ENCODE measurements around the gene OXA1L. TPM values are rescaled to one million over a fixed set of nuclear protein-coding genes. Genes with fewer than 3 reads are reported as not detected.

OXA1L gene
- total RNA-seq, 1 donor from 2014 or later, result 114 TPM

DNA sequence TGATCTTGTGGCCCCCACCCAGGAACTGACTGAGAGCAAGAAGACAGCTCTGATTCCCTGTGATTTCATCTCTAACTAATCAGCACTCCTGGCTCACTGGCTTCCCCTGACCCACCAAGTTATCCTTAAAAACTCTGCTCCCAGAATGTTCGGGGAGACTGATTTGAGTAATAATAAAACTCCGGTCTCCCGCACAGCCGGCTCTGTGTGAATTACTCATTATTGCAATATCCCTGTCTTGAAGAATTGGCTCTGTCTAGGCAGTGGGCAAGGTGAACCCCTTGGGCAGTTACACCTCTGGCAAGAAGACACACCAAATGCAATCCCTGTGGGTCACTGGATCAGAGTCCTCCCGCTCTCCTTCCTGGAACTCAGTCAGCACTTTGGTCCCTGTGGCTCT lies 27.5 kb downstream of the OXA1L start:
- TF ChIP-seq, protein P1, sequence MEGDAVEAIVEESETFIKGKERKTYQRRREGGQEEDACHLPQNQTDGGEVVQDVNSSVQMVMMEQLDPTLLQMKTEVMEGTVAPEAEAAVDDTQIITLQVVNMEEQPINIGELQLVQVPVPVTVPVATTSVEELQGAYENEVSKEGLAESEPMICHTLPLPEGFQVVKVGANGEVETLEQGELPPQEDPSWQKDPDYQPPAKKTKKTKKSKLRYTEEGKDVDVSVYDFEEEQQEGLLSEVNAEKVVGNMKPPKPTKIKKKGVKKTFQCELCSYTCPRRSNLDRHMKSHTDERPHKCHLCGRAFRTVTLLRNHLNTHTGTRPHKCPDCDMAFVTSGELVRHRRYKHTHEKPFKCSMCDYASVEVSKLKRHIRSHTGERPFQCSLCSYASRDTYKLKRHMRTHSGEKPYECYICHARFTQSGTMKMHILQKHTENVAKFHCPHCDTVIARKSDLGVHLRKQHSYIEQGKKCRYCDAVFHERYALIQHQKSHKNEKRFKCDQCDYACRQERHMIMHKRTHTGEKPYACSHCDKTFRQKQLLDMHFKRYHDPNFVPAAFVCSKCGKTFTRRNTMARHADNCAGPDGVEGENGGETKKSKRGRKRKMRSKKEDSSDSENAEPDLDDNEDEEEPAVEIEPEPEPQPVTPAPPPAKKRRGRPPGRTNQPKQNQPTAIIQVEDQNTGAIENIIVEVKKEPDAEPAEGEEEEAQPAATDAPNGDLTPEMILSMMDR (IDR thresholded peaks at IDR 0.05), result no peak
- Mint-ChIP-seq H3K4me1 (ENCODE audit: unreplicated experiment) (no peaks in the 10 kb centered on the region), H3K27ac (ENCODE audit: unreplicated experiment) (no peak overlapping the region), H3K4me3 (ENCODE audit: unreplicated experiment) (no peak overlapping the region), H3K36me3 (ENCODE audit: unreplicated experiment) (no peaks in the 10 kb centered on the region), H3K27me3 (ENCODE audit: unreplicated experiment) (peaks cover 28% of the 10 kb centered on the region), H3K9me3 (ENCODE audit: unreplicated experiment) (no peaks in the 10 kb centered on the region)
- DNase-seq (ENCODE audit: extremely low spot score, unreplicated experiment), result no peak

DNA sequence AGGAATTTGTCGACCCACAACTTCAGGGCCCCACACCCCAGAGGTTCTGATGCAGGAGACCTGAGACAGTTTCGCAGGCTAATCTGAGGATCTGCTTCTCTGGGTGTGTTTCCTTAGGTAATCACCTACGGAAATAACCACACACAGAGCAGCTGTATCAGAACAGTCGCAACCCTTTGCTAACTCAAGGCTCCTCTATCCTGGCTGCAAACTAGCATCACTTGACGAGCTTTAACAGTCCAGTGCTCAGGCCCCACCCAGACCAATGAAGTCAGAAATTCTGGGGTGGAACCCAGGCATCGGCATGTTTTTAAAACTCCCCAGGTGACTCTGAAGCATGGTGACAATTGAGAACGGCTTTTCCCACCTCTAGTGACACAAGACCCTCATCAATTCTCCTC lies 28.1 kb downstream of the OXA1L start:
- TF ChIP-seq, protein P1 (IDR thresholded peaks at IDR 0.05), result no peak
- Mint-ChIP-seq H3K27ac (ENCODE audit: unreplicated experiment) (no peak overlapping the region), H3K4me1 (ENCODE audit: unreplicated experiment) (no peaks in the 10 kb centered on the region), H3K9me3 (ENCODE audit: unreplicated experiment) (no peaks in the 10 kb centered on the region), H3K4me3 (ENCODE audit: unreplicated experiment) (no peak overlapping the region), H3K27me3 (ENCODE audit: unreplicated experiment) (peaks cover 31% of the 10 kb centered on the region), H3K36me3 (ENCODE audit: unreplicated experiment) (no peaks in the 10 kb centered on the region)
- no peak for DNase-seq (ENCODE audit: extremely low spot score, unreplicated experiment)

DNA sequence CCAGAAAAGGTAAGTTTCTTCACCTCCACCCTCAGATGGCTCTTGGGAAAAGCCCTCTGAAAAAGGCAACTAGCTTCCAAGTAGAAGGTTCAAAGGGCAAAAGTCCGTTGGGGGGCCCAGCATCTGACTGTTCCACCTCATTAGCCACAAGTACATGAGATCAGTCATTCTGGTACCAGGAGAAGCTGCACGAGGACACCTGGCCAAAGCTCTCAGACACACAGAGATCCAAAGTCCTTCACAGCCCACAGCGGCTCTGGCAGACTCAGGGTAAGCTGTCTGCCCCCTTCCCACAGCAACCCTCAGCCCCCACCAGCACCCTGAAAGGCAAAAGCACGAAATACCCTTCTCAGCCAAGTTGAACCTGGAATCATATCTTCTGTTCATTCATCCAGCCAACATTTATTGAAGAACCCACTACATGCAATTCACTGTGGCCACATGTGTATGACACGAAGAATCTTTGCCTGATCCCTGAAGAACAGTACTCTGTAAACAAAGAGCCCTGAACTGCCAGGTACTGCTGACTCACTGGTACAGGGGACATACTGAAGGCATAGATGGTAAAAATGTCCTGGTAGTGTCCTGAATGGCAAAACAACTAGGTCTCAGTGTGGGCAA lies 29.7 kb downstream of the OXA1L start:
- Mint-ChIP-seq H3K27me3 (ENCODE audit: unreplicated experiment) (peaks cover 36% of the 10 kb centered on the region), H3K4me1 (ENCODE audit: unreplicated experiment) (no peaks in the 10 kb centered on the region), H3K27ac (ENCODE audit: unreplicated experiment) (no peak overlapping the region), H3K9me3 (ENCODE audit: unreplicated experiment) (no peaks in the 10 kb centered on the region), H3K4me3 (ENCODE audit: unreplicated experiment) (no peak overlapping the region), H3K36me3 (ENCODE audit: unreplicated experiment) (no peaks in the 10 kb centered on the region)
- no peak for DNase-seq (ENCODE audit: extremely low spot score, unreplicated experiment)
- TF ChIP-seq, protein P1 (IDR thresholded peaks at IDR 0.05), result no peak

DNA sequence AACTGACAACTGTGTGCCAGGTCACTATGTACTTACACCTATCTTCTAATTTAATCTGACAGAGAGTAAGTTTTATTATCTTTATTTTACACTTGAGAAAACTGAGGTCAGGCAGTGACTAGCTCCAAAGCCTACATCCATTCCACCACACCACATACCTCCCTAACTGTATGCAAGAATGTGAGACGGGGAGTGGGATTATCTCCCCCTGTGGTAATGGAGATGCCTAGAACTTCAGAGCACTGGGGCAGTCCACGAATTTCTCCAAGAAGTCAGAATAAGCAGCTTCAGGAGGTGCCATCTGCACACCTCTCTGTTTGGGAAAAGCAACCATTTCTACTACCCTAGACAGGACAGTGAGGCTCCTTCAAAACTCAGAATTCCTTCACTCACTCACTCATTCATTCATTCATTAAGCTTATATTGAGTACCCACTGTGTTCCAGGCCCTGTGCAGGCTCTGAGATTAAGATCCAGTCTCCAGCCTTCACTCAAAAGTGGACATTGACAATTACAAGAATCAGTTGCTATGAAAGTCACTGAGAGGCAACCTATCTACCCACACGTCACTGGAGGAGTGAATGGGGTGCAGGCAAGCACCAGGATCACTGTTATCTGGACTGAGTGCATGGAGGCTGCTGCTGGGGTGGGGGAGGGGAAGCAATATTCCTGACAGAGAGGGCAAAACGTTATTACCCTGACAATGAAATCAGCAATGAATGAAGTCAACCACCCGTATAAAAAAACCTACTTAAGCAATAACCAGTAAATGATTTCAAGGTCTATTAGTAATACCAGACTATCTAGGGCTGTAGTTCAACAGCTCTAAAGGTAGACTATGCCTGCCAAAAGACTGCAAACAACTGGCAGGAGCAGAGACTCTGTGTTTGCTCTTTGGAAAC lies 30.8 kb downstream of the OXA1L start:
- Mint-ChIP-seq H3K27me3 (ENCODE audit: unreplicated experiment) (peaks cover 39% of the 10 kb centered on the region), H3K36me3 (ENCODE audit: unreplicated experiment) (no peaks in the 10 kb centered on the region), H3K4me3 (ENCODE audit: unreplicated experiment) (no peak overlapping the region), H3K27ac (ENCODE audit: unreplicated experiment) (no peak overlapping the region), H3K4me1 (ENCODE audit: unreplicated experiment) (no peaks in the 10 kb centered on the region), H3K9me3 (ENCODE audit: unreplicated experiment) (no peaks in the 10 kb centered on the region)
- DNase-seq (ENCODE audit: extremely low spot score, unreplicated experiment), result no peak
- TF ChIP-seq, protein P1 (IDR thresholded peaks at IDR 0.05), result no peak

DNA sequence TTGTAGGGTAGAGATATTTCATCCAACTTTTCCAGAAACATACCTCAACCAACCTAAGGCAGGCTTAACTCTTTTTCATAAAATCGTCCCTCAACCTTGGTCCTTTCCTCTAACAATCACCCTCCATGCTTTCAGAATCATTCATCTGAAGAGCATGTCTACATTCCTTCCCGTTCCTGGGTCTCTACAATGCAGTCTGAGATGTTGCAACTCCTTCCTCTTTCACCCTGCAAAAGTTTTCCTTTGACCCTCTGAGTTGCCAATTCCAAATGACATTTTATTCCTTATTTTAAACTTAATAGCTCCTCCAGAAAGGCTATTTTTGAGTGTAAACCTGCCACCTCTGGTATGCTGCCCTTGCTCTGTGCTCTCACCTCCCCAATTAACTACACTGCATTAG lies 32.0 kb downstream of the OXA1L start:
- H3K36me3 Mint-ChIP-seq (ENCODE audit: unreplicated experiment), result no peaks in the 10 kb centered on the region
- H3K9me3 Mint-ChIP-seq (ENCODE audit: unreplicated experiment), result no peaks in the 10 kb centered on the region
- no peak for DNase-seq (ENCODE audit: extremely low spot score, unreplicated experiment)
- H3K4me1 Mint-ChIP-seq (ENCODE audit: unreplicated experiment), result no peaks in the 10 kb centered on the region
- TF ChIP-seq, protein P1 (IDR thresholded peaks at IDR 0.05), result no peak
- H3K27ac Mint-ChIP-seq (ENCODE audit: unreplicated experiment), result no peak overlapping the region
- peaks cover 44% of the 10 kb centered on the region for H3K27me3 Mint-ChIP-seq (ENCODE audit: unreplicated experiment)
- H3K4me3 Mint-ChIP-seq (ENCODE audit: unreplicated experiment), result no peak overlapping the region
